IMR-90 (cell line): ENCODE data around the gene ERMP1. TPM values are rescaled to one million over a fixed set of nuclear protein-coding genes. Genes with fewer than 3 reads are reported as not detected.

Source experiments
- ATAC-seq: fragments of 200-7000 bp; cut with Tn5 transposase; 2 replicates; pipeline ENCODE4 v1.9.1; 2020; ENCODE audit warnings: low read depth, mild to moderate bottlenecking, moderate library complexity
- BruUV-seq: library from RNA; stranded (reverse); fragments of 400-500 nt; replicated peaks from 2 replicates; lab custom pipeline; 2021; lab: Mats Ljungman, UMichigan
- CTCF ChIA-PET: fragments of 300-600 bp; formaldehyde crosslinking; extraction: SDS; loops from one replicate; lab custom pipeline; 2021; ENCODE audit warnings: antibody characterized with exemption; lab: Yijun Ruan, JAX
- POLR2A ChIA-PET: fragments of 300-600 bp; sonication (Branson Sonifier 250); formaldehyde crosslinking; loops from one replicate; lab custom pipeline; 2022; ENCODE audit warnings: antibody characterized with exemption; ENCODE audit not compliant: unreplicated experiment; lab: Charles Lee
- DNase-seq: peaks from one replicate; pipeline ENCODE4 v3.0.0; 2013
- H2AFZ ChIP-seq: replicated peaks from 2 replicates; pipeline ENCODE3; 2013; ENCODE audit warnings: low read length, mild to moderate bottlenecking; ENCODE audit not compliant: poor library complexity
- H2AK5ac ChIP-seq: 2 replicates; pipeline ENCODE4 v1.6.1; 2013; ENCODE audit warnings: low read depth, low read length, inconsistent platforms
- H2AK9ac ChIP-seq: replicated peaks from 2 replicates; pipeline ENCODE3; 2013; ENCODE audit warnings: mild to moderate bottlenecking, low read depth, low read length, moderate library complexity; ENCODE audit not compliant: poor library complexity
- H2BK120ac ChIP-seq: 2 replicates; pipeline ENCODE4 v1.6.1; 2013; ENCODE audit warnings: low read depth, low read length, inconsistent platforms
- H2BK15ac ChIP-seq: 3 replicates; pipeline ENCODE4 v1.6.1; 2013; ENCODE audit warnings: low read depth, low read length, inconsistent platforms
- H2BK20ac ChIP-seq: 2 replicates; pipeline ENCODE4 v1.6.1; 2013; ENCODE audit warnings: low read depth, mild to moderate bottlenecking, inconsistent platforms, low read length, moderate library complexity
- H2BK5ac ChIP-seq: 2 replicates; pipeline ENCODE4 v1.6.1; 2013; ENCODE audit warnings: mild to moderate bottlenecking, low read depth, low read length, inconsistent platforms; ENCODE audit not compliant: poor library complexity, severe bottlenecking
- H3K14ac ChIP-seq: replicated peaks from 2 replicates; pipeline ENCODE4 v1.6.1; 2013; ENCODE audit warnings: low read depth, low read length, inconsistent platforms
- H3K18ac ChIP-seq: 2 replicates; pipeline ENCODE4 v1.6.1; 2013; ENCODE audit warnings: low read depth, low read length, control low read depth
- H3K23ac ChIP-seq: 2 replicates; pipeline ENCODE4 v1.6.1; 2013; ENCODE audit warnings: low read depth, low read length, inconsistent platforms
- H3K27ac ChIP-seq: 2 replicates; pipeline ENCODE4 v1.5.1; 2013; ENCODE audit warnings: mild to moderate bottlenecking, control low read depth, low read length; ENCODE audit not compliant: insufficient read depth
- H3K27me3 ChIP-seq: 2 replicates; pipeline ENCODE4 v1.6.1; 2013; ENCODE audit warnings: low read length; ENCODE audit not compliant: control insufficient read depth, insufficient read depth
- H3K36me3 ChIP-seq: 2 replicates; pipeline ENCODE4 v1.6.1; 2013; ENCODE audit warnings: low read length, mixed read lengths; ENCODE audit not compliant: control insufficient read depth, insufficient read depth
- H3K4ac ChIP-seq: 2 replicates; pipeline ENCODE4 v1.6.1; 2013; ENCODE audit warnings: low read depth, low read length, inconsistent platforms
- H3K4me1 ChIP-seq: 2 replicates; pipeline ENCODE4 v1.6.1; 2013; ENCODE audit warnings: low read length, mixed read lengths; ENCODE audit not compliant: control insufficient read depth, insufficient read depth
- H3K4me2 ChIP-seq: 2 replicates; pipeline ENCODE4 v1.6.1; 2013; ENCODE audit warnings: low read depth, mild to moderate bottlenecking, control low read depth, low read length, moderate library complexity
- H3K4me3 ChIP-seq: 2 replicates; pipeline ENCODE4 v1.5.1; 2013; ENCODE audit warnings: low read depth, mild to moderate bottlenecking, control low read depth, low read length, moderate library complexity; ENCODE audit not compliant: insufficient read depth
- H3K56ac ChIP-seq: 2 replicates; pipeline ENCODE4 v1.6.1; 2013; ENCODE audit warnings: low read length, inconsistent platforms; ENCODE audit not compliant: insufficient read depth; ENCODE audit errors: extremely low read depth
- H3K79me1 ChIP-seq, 2 experiments: 2 replicates each; pipeline ENCODE4 v1.6.1; 2013; ENCODE audit warnings: low read length in 2 of 2, inconsistent platforms in 1 of 2, low read depth in 1 of 2
- H3K9ac ChIP-seq: 2 replicates; pipeline ENCODE4 v1.6.1; 2013; ENCODE audit warnings: low read depth, low read length, control low read depth
- H3K9me1 ChIP-seq: 2 replicates; pipeline ENCODE4 v1.6.1; 2013; ENCODE audit warnings: low read length, inconsistent platforms; ENCODE audit not compliant: insufficient read depth
- H3K9me3 ChIP-seq: 2 replicates; pipeline ENCODE4 v1.6.1; 2013; ENCODE audit warnings: low read length; ENCODE audit not compliant: control insufficient read depth, insufficient read depth
- H4K20me1 ChIP-seq: 2 replicates; pipeline ENCODE4 v1.6.1; 2013; ENCODE audit warnings: low read length, inconsistent platforms; ENCODE audit not compliant: insufficient read depth
- H4K5ac ChIP-seq: 2 replicates; pipeline ENCODE4 v1.6.1; 2013; ENCODE audit warnings: mild to moderate bottlenecking, low read depth, low read length, control low read depth
- H4K8ac ChIP-seq, 2 experiments: 2 replicates each; pipeline ENCODE4 v1.6.1; 2013; ENCODE audit warnings: low read depth in 2 of 2, low read length in 2 of 2, control low read depth in 1 of 2, inconsistent platforms in 1 of 2
- H4K91ac ChIP-seq: 2 replicates; pipeline ENCODE4 v1.6.1; 2013; ENCODE audit warnings: low read depth, low read length, inconsistent platforms; ENCODE audit not compliant: insufficient read depth
- CEBPB ChIP-seq: IDR thresholded peaks from 2 replicates; pipeline ENCODE4 v1.6.1; 2012; ENCODE audit warnings: low read depth, low read length, improper control_type of control experiment
- CHD1 ChIP-seq: IDR thresholded peaks from 2 replicates; pipeline ENCODE4 v1.6.1; 2012; ENCODE audit warnings: low read depth, low read length, improper control_type of control experiment
- FOS ChIP-seq: fragments of 150-350 bp; IDR thresholded peaks from 2 replicates; pipeline ENCODE4 v1.6.1; 2016; ENCODE audit warnings: low read depth, low read length
- MAZ ChIP-seq: IDR thresholded peaks from 2 replicates; pipeline ENCODE4 v1.6.1; 2012; ENCODE audit warnings: low read depth, mild to moderate bottlenecking, low read length, improper control_type of control experiment, moderate library complexity, borderline replicate concordance
- MXI1 ChIP-seq: IDR thresholded peaks from 2 replicates; pipeline ENCODE4 v1.6.1; 2012; ENCODE audit warnings: low read depth, mild to moderate bottlenecking, low read length, moderate library complexity, borderline replicate concordance
- NFE2L2 ChIP-seq: fragments of 150-350 bp; IDR thresholded peaks from 2 replicates; pipeline ENCODE4 v1.6.1; 2016; ENCODE audit warnings: low read depth, mild to moderate bottlenecking, low read length
- RCOR1 ChIP-seq: IDR thresholded peaks from 2 replicates; pipeline ENCODE4 v1.6.1; 2012; ENCODE audit warnings: mild to moderate bottlenecking, low read length, improper control_type of control experiment; ENCODE audit not compliant: insufficient replicate concordance
- WGBS, 2 experiments: methylation state at CpG; one replicate each; pipeline versions ENCODE4 v1.1.5 to v1.1.7; 2013; ENCODE audit warnings: missing lambda C conversion rate in 2 of 2; ENCODE audit not compliant: insufficient read length in 1 of 2; ENCODE audit errors: extremely low coverage in 2 of 2; 5-methylcytosine and 5-hydroxymethylcytosine counted together
- dilution Hi-C: fragments of 300-500 bp; cut with HindIII; formaldehyde crosslinking; loops from one replicate; pipeline ENCODE4 v1.14.3; 2018; ENCODE audit warnings: low sequenced_read_pairs; ENCODE audit not compliant: unreplicated experiment
- in situ Hi-C: fragments of 300-500 bp; cut with MboI; formaldehyde crosslinking; loops from 3 replicates; pipeline ENCODE4 v1.14.3; 2019; ENCODE audit warnings: low sequenced_read_pairs, inconsistent platforms, mixed read lengths
- intact Hi-C: fragments of 100-400 bp; cut with micrococcal nuclease; formaldehyde crosslinking; loops from 2 replicates; pipeline ENCODE4 v1.10.0; 2022
- polyA plus RNA-seq, 3 experiments: library from polyadenylated mRNA; depleted of rRNA; stranded (reverse); fragments of >200 nt; gene quantifications; 2 replicates each; pipeline ENCODE4 v1.2.3, GENCODE V29; 2012; ENCODE audit warnings: low replicate concordance in 1 of 3
- total RNA-seq: library from RNA; depleted of rRNA; stranded (reverse); fragments of >200 nt; gene quantifications from 2 replicates; pipeline ENCODE4 v1.2.3, GENCODE V29; 2012
- TF ChIP-seq, protein P1 (sequence below): fragments of 150-350 bp; IDR thresholded peaks from 2 replicates; pipeline ENCODE4 v1.6.1; 2017; ENCODE audit warnings: mild to moderate bottlenecking, antibody characterized with exemption, low read length, low read depth

The ERMP1 gene
- total and polyA plus RNA-seq, 2 of the 4 experiments (the other 2 are of a cell fraction) = 2.2 to 4.7 TPM

DNA sequence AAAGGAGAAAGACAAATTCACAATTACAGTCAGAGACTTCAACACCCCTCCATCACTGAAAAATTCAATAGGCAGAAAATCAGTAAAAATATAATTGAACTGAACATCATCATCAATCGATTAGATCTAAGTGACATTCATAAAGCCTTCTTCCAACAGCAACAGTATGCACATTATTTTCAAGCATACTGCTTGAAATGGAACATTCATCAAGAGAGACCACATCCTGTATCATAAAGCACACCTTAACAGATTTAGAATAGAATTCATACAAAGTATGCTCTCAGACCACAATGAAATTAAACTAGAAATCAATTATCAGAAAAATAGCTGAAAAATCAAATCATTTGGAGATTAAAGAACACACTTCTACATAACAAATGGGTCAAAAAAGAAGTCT is 39.1 kb downstream of the ERMP1 start:
- no peak overlapping the region for H3K4me3 ChIP-seq
- H4K8ac ChIP-seq = no peak overlapping the region
- no CpG with 5 or more reads among the region's 1 CpG for WGBS, 2 experiments
- H2BK15ac ChIP-seq = no peak overlapping the region
- no peak overlapping the region for H3K56ac ChIP-seq
- H2AK9ac ChIP-seq = no peak overlapping the region
- H3K9me1 ChIP-seq = peaks cover 4% of the 10 kb centered on the region; the same call in 1 of the 2 replicates
- H3K23ac ChIP-seq = no peak overlapping the region
- no peaks in the 10 kb centered on the region for H3K27me3 ChIP-seq
- CTCF ChIA-PET = no interaction called here
- no peak overlapping the region for H3K4ac ChIP-seq
- no peak overlapping the region for H4K5ac ChIP-seq
- H3K36me3 ChIP-seq = no peaks in the 10 kb centered on the region; the same call in 1 of the 2 replicates
- no TSS peak for BruUV-seq
- dilution Hi-C loops (no loop called here), intact Hi-C loops (loop anchor here (10.0 kb wide), 1 partner anchor 511 kb away; no protein-coding TSS in a partner anchor), in situ Hi-C loops (no loop called here)
- H2AFZ ChIP-seq = no peak overlapping the region
- 0 out of 2 replicates have a peak, but pooled peaks cover 2% of the 10 kb centered on the region for H3K4me1 ChIP-seq
- ATAC-seq (no peak), DNase-seq (no peak)
- no peak overlapping the region for H3K18ac ChIP-seq
- no peaks in the 10 kb centered on the region for H3K9me3 ChIP-seq
- no peak overlapping the region for H3K9ac ChIP-seq
- H3K14ac ChIP-seq = no peak overlapping the region
- no peaks in the 10 kb centered on the region for H3K79me1 ChIP-seq
- no peaks in the 10 kb centered on the region for H4K20me1 ChIP-seq
- no peak overlapping the region for H2BK120ac ChIP-seq
- TF ChIP-seq NFE2L2 (no peak), CHD1 (no peak), CEBPB (no peak), MAZ (no peak), RCOR1 (no peak), MXI1 (no peak), FOS (no peak)
- TF ChIP-seq, protein P1, sequence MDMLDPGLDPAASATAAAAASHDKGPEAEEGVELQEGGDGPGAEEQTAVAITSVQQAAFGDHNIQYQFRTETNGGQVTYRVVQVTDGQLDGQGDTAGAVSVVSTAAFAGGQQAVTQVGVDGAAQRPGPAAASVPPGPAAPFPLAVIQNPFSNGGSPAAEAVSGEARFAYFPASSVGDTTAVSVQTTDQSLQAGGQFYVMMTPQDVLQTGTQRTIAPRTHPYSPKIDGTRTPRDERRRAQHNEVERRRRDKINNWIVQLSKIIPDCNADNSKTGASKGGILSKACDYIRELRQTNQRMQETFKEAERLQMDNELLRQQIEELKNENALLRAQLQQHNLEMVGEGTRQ = no peak
- no peak overlapping the region for H3K4me2 ChIP-seq
- POLR2A ChIA-PET = interaction anchor here (0.6 kb wide), 1 partner anchor 626 kb away, joined by 3 read pairs; no protein-coding TSS in a partner anchor
- no peak overlapping the region for H2BK5ac ChIP-seq
- H4K91ac ChIP-seq = no peak overlapping the region
- no peak overlapping the region for H3K27ac ChIP-seq
- H2BK20ac ChIP-seq = no peak overlapping the region
- no peak overlapping the region for H2AK5ac ChIP-seq
